HTR-8/SVneo (cell line): ENCODE results near the gene MIOS.
"Not testable (repeated sequence)": the region's sequence is repeated elsewhere in the genome, so short reads cannot be mapped to it uniquely, and the experiment has no call there.

Source experiments
- DNase-seq: peaks from one replicate; pipeline ENCODE4 v3.0.0; 2011; ENCODE audit warnings: low spot score, mixed read lengths; ENCODE audit not compliant: insufficient read length
- FAIRE-seq: peaks from 2 replicates; lab custom pipeline; 2011; peaks lifted over from hg19 to GRCh38; lab: Jason Lieb, UNC

MIOS gene

GRCh38 chr7:7640221-7641128 is 73.8 kb downstream of the MIOS start, which contains the start of gene UMAD1:
TSS of gene UMAD1 (plus strand) at chr7:7640752. CDS start at chr7:7673372, 32,620 bp downstream.
- peak; percentile 99 for FAIRE-seq
- DNase-seq, result peak; percentile 99

- no peak for FAIRE-seq
- peak; percentile 15 for DNase-seq
Measured at GRCh38 chr7:7641129-7641663, 74.5 kb downstream of the MIOS start.

- FAIRE-seq (no peak), DNase-seq (no peak)
Measured at GRCh38 chr7:7642081-7642480, 75.4 kb downstream of the MIOS start.

GRCh38 chr7:7647495-7648036 is 80.9 kb downstream of the MIOS start:
- FAIRE-seq (no peak), DNase-seq (no peak)

- DNase-seq, result no peak
- FAIRE-seq, result no peak
Measured at GRCh38 chr7:7650682-7651206, 84.1 kb downstream of the MIOS start.

GRCh38 chr7:7651479-7651878 is 84.8 kb downstream of the MIOS start:
- DNase-seq (no peak), FAIRE-seq (no peak)

GRCh38 chr7:7652798-7653540 is 86.3 kb downstream of the MIOS start:
- DNase-seq (no peak), FAIRE-seq (no peak)

GRCh38 chr7:7653593-7654187 is 87.0 kb downstream of the MIOS start:
- DNase-seq (no peak), FAIRE-seq (peak; percentile 20)

- DNase-seq (no peak), FAIRE-seq (no peak)
Measured at GRCh38 chr7:7654964-7655715, 88.5 kb downstream of the MIOS start.

- not testable (repeated sequence) for FAIRE-seq, DNase-seq
Measured at GRCh38 chr7:7656459-7656858, 89.8 kb downstream of the MIOS start.
